ENCODE measurements around the gene CALHM3.
A peak's percentile ranks its signal among the peaks of the same experiment; 100 is the strongest.
"Not testable (repeated sequence)": the region's sequence is repeated elsewhere in the genome, so short reads cannot be mapped to it uniquely, and the experiment has no call there.

CALHM3 gene

DNA sequence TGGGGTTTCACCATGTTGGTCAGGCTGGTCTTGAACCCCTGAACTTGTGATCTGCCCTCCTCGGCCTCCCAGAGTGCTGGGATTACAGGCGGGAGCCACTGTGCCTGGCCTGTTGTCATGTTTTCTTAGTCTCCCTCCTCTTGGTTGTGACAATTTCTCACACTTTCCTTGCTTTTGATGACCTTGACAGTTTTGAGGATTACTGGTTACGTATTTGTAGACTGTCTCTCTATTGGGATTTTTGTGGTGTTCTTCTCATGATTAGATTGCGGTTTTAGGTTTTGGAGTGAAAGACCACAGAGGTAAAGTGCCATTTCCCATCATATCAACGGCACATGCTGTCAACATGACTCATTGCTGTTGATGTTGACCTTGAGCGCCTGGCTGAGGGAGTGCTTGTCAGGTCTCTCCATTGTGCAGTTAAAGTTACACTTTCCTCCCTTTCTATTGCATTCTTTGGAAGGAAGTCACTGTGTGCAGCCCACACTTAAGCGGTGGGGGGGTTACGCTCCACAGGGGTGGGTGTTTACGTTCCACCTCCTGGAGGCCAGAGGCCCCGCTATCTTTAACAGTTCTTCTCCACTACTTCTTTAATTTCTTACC, 25.2 kb upstream of the CALHM3 start:
- Histone ChIP-seq H3K4me1 (peaks cover 13 to 53% (median 22%) of the 10 kb centered on the region in 10 experiments), H3K9me3 (replicated peaks in 1 of 11) (no peaks in the 10 kb centered on the region), H3K4me2 (peak overlapping the region; percentile 41 to 61 (median 54)), H3K36me3 (no peaks in the 10 kb centered on the region), H3K27me3 (peaks cover 0 to 5% (median 0%) of the 10 kb centered on the region in 11 experiments; a peak in 1 of 22 replicates), H3K27ac (no peak overlapping the region), H3K9ac (no peak overlapping the region), H4K20me1 (no peaks in the 10 kb centered on the region), H3K4me3 (no peak overlapping the region)
- TF ChIP-seq Cebpa-rat (IDR thresholded peaks at IDR 0.05): no peak

DNA sequence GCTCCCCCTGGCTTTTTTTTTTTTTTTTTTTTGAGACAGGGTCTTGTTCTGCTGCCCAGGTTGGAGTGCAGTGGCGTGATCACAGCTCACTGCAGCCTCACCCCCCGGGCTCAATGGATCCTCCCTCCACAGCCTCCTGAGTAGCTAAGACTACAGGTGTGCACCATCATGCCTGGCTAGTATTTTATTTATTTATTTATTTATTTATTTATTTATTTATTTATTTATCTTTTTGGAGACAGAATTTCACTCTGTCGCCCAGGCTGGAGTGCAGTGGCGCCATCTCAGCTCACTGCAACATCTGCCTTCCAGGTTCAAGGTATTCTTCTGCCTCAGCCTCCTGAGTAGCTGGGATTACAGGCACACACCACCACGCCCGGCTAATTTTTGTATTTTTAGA, 24.7 kb upstream of the CALHM3 start:
- not testable (repeated sequence) for H3K36me3 ChIP-seq; H4K20me1 ChIP-seq; H3K9ac ChIP-seq; H3K27me3 ChIP-seq; H3K9me3 ChIP-seq (replicated peaks in 1 of 11); H3K4me3 ChIP-seq; H3K27ac ChIP-seq
- Histone ChIP-seq H3K4me2 (peak overlapping the region; percentile 41 to 61 (median 54); a peak in 21 of 22 replicates), H3K4me1 (peaks cover 13 to 53% (median 22%) of the 10 kb centered on the region in 10 experiments)

DNA sequence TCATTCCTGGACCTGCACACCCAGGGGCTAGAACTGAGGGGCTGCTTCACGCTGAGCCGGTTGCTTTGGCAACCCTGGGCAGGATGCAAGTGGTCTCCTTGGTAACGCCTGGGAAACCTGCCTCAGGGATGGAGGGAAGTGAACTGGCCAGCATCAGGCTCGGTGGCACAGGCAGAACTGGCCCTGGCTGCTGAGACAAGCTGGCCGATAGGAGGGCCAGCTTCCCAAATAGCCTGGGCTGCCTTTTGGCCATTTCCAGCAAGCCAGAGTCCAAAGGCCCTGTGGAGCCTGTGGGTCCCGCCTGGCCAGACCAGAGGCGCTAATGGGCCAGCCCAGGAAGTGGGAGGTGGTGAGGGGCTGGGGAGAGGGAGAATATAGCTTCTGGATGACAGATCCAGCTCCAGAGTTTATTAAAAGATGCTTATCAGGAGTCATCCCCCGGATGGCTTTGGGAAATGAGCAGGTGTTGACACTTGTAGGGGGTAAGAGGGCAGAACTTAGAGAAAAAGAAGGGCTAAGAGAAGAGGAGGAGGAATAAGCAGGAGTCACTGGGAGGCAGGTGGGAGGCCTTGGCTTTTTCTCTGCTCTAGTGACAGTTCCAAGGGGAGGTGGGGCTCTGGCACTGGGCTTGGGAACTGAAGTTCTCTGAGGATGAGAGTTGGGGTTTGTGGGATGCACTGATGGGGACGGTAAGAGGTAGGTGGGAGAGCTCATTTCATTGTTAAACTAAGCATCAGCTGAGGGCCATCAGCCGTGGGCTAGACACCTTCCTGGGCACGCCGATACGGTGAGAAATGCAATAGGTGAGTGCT, 24.0 kb upstream of the CALHM3 start:
- H3K4me3 ChIP-seq: no peak overlapping the region
- peaks cover 13 to 53% (median 21%) of the 10 kb centered on the region in 10 experiments for H3K4me1 ChIP-seq
- H3K36me3 ChIP-seq: no peaks in the 10 kb centered on the region
- no peak overlapping the region for H3K27ac ChIP-seq
- H3K9me3 ChIP-seq (replicated peaks in 1 of 11): no peaks in the 10 kb centered on the region
- H3K27me3 ChIP-seq: peaks cover 0 to 5% (median 0%) of the 10 kb centered on the region in 11 experiments; a peak in 3 of 22 replicates
- peak overlapping the region in 6 of 11 experiments; percentile 10 to 66 (median 61); a peak in 10 of 22 replicates for H3K4me2 ChIP-seq
- TF ChIP-seq Cebpa-rat (IDR thresholded peaks at IDR 0.05): no peak
- H4K20me1 ChIP-seq: no peaks in the 10 kb centered on the region
- H3K9ac ChIP-seq: no peak overlapping the region

DNA sequence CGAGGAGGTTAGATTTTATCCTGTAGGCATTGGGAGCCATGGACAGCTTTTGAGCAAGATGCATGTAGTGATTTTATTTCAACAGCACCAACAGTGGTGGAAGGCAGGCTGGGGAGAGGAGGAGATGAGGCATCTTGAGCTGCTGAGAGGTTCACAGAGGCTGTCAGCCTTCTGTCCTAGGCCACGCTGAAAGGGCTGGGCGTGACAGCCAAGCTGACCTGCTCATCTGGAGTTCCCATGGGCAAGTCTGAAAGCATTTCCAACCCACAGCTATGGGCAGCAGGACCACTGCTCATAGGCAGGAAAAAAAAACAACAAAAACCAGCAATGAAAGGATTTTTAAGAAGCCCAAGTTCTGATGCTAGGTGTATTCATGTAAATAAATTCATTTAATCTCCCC, 22.1 kb upstream of the CALHM3 start:
- no peak overlapping the region for H3K4me3 ChIP-seq
- no peaks in the 10 kb centered on the region for H3K36me3 ChIP-seq
- H3K9me3 ChIP-seq (replicated peaks in 1 of 11): no peaks in the 10 kb centered on the region
- peaks cover 8 to 22% (median 16%) of the 10 kb centered on the region in 11 experiments for H3K27me3 ChIP-seq
- no peak overlapping the region for H3K9ac ChIP-seq
- H4K20me1 ChIP-seq: no peaks in the 10 kb centered on the region; a peak in 1 of 22 replicates
- peaks cover 13 to 53% (median 21%) of the 10 kb centered on the region in 10 experiments for H3K4me1 ChIP-seq
- H3K4me2 ChIP-seq: peak overlapping the region in 3 of 11 experiments; percentile 38 to 79 (median 73); a peak in 5 of 22 replicates
- TF ChIP-seq Cebpa-rat (IDR thresholded peaks at IDR 0.05): no peak
- H3K27ac ChIP-seq: no peak overlapping the region

DNA sequence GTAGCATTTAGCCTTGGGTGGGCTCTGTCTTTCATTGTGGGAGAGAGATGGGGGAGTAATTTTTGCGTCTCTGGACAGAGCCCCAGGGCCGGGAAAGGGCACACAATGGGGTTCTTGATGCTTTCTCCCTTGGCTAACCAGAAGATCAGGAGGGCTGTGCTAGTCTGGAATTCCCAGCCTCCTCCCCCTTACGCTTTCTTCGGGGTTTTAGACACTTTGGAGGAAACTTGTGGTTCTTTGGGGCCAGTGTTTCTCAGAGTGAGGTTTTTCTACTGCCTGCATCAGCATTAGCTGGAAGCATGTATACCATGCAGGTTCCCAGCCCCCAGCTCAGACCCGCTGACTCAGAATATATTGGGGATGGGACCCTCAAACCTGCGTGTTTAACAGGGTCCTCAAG, 21.4 kb upstream of the CALHM3 start:
- no peak for TF ChIP-seq Cebpa-rat (IDR thresholded peaks at IDR 0.05)
- Histone ChIP-seq H3K27ac (no peak overlapping the region), H3K4me2 (peak overlapping the region in 3 of 11 experiments; percentile 38 to 79 (median 73); a peak in 6 of 22 replicates), H3K9me3 (replicated peaks in 1 of 11) (no peaks in the 10 kb centered on the region), H3K4me1 (peaks cover 13 to 53% (median 21%) of the 10 kb centered on the region in 10 experiments), H4K20me1 (no peaks in the 10 kb centered on the region; a peak in 1 of 22 replicates), H3K4me3 (no peak overlapping the region), H3K27me3 (peaks cover 15 to 29% (median 23%) of the 10 kb centered on the region in 11 experiments), H3K9ac (0 out of 22 replicates have a peak overlapping the region, but pooled peaks of 2 of the 11 experiments have one; percentile 17 to 29), H3K36me3 (no peaks in the 10 kb centered on the region)

DNA sequence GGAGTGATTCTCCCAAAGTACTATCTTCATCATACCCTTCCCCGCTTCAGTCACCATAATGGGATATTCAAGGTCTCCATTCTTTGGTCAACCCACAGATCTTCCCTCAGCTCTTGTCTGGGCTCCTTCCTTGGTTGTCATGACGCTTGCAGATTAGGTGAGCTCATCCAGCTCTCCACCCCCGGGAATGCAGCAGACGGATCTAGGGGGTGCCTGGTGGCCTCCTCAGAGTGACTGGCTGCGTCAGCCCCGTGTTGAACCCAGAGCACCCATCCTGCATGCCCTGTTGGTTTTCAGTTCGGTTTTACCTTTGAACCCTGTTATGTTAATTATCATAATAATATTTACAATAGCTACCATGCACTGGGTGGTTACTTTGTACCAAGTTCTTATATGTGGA, 20.8 kb upstream of the CALHM3 start:
- Histone ChIP-seq H3K4me2 (peak overlapping the region in 3 of 11 experiments; percentile 38 to 79 (median 73); a peak in 5 of 22 replicates), H3K27me3 (peaks cover 21 to 35% (median 29%) of the 10 kb centered on the region in 11 experiments), H3K27ac (no peak overlapping the region), H3K4me1 (peaks cover 10 to 49% (median 19%) of the 10 kb centered on the region in 10 experiments), H3K36me3 (no peaks in the 10 kb centered on the region), H3K9ac (no peak overlapping the region), H4K20me1 (peaks cover 0 to 3% (median 0%) of the 10 kb centered on the region in 11 experiments; a peak in 3 of 22 replicates), H3K4me3 (no peak overlapping the region), H3K9me3 (replicated peaks in 1 of 11) (no peaks in the 10 kb centered on the region)
- no peak for TF ChIP-seq Cebpa-rat (IDR thresholded peaks at IDR 0.05)

DNA sequence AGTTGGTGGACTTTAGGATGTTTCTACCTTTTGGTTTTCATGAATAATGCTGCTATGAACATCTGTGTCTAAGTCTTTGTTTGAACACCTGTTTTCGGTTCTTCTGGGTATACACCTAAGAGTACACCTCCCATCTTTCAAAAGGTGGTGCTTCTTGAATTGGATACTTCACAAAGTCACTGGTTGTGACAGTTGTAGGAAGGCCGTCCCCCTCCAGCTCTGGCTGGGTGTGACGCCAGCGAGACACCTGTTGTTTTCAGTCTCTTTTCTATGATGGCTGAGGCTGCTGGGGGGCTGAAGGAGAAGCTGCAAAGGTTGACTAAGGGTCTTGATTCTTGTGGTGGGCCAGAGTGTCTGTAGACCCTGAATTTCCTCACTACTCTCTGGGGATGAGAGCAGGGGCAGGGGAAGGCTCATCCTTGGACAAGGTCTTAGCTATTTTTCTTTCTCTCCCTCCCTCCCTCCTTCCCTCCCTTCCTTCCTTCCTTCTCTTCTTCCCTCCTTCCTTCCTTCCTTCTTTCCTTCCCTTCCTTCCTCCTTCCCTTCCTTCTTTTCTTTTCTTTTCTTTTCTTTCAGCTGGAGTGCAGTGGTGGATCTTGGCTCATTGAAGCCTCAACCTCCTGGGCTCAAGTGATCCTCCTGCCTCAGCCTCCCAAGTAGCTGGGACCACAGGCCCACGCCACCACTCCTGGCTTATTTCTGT, 20.0 kb upstream of the CALHM3 start:
- Histone ChIP-seq H3K27ac (no peak overlapping the region), H3K9ac (no peak overlapping the region), H3K27me3 (peaks cover 29 to 43% (median 37%) of the 10 kb centered on the region in 11 experiments), H3K4me2 (peak overlapping the region in 2 of 11 experiments; percentile 19 to 27; a peak in 1 of 22 replicates), H3K4me3 (no peak overlapping the region), H4K20me1 (peaks cover 0 to 11% (median 0%) of the 10 kb centered on the region in 11 experiments; a peak in 6 of 22 replicates), H3K4me1 (peaks cover 7 to 46% (median 17%) of the 10 kb centered on the region in 10 experiments), H3K36me3 (no peaks in the 10 kb centered on the region), H3K9me3 (replicated peaks in 1 of 11) (no peaks in the 10 kb centered on the region)
- no peak for TF ChIP-seq Cebpa-rat (IDR thresholded peaks at IDR 0.05)

DNA sequence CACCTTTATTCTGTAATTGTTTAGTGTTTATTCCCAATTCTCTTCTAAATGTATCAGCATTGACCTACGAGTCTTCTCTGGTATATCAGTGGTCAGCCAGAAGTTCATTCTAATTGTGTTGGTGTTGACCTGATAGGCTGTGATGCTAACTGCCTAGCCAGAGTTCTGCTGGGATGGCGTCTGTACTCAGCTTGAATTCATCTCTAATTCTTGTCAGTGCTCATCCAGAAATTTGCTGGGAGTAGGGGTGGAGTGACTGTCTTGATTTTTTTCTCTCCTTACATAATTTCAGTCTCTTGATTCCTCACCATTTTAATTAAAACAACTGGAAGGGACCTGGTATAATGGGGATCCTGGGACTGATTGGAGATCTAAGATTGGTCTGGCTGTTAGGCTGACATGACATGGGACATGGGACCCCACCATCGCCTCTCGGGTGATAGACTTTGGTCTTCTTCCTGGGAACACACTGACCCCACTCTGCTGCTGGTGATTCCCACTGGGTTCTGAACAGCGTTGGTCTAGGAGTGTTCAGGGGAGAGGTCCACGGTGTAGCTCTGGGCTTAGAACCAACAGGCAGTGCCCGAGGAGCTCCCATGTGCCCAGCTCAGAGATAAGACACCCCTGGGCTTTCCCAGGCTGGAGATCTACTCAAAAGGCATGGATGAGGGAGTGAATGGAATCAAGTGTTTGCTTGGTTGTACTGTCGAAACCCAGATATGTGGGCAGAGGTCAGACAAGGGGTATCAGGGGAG, 18.3 kb upstream of the CALHM3 start:
- no peak overlapping the region for H3K4me3 ChIP-seq
- no peak overlapping the region for H3K9ac ChIP-seq
- peaks cover 47 to 60% (median 54%) of the 10 kb centered on the region in 11 experiments for H3K27me3 ChIP-seq
- no peaks in the 10 kb centered on the region for H3K36me3 ChIP-seq
- H3K4me2 ChIP-seq: no peak overlapping the region
- H3K4me1 ChIP-seq: peaks cover 13 to 36% (median 16%) of the 10 kb centered on the region in 10 experiments
- no peaks in the 10 kb centered on the region for H3K9me3 ChIP-seq (replicated peaks in 1 of 11)
- peaks cover 0 to 18% (median 6%) of the 10 kb centered on the region in 11 experiments; a peak in 6 of 22 replicates for H4K20me1 ChIP-seq
- H3K27ac ChIP-seq: no peak overlapping the region
- no peak for TF ChIP-seq Cebpa-rat (IDR thresholded peaks at IDR 0.05)
